HEK293T (cell line): ENCODE measurements around the gene LRRC8B.

ENCODE experiments used
- CTCF ChIA-PET: fragments of 350-600 bp; formaldehyde crosslinking; extraction: SDS; loops from one replicate; lab custom pipeline; 2021; ENCODE audit warnings: antibody characterized with exemption, inconsistent platforms; lab: Yijun Ruan, JAX
- POLR2A ChIA-PET: fragments of 350-600 bp; formaldehyde crosslinking; extraction: SDS; loops from one replicate; lab custom pipeline; 2020; ENCODE audit warnings: antibody characterized with exemption, inconsistent platforms; lab: Yijun Ruan, JAX
- DNase-seq: peaks from one replicate; pipeline ENCODE4 v3.0.0; 2012; ENCODE audit warnings: mixed read lengths; ENCODE audit errors: extremely low spot score
- ARNT ChIP-seq: fragments of 450-650 bp; IDR thresholded peaks from 2 replicates; pipeline ENCODE4 v1.6.1; 2017; ENCODE audit warnings: mild to moderate bottlenecking
- BHLHE40 ChIP-seq: fragments of 450-650 bp; IDR thresholded peaks from 2 replicates; pipeline ENCODE4 v1.6.1; 2016; ENCODE audit warnings: mild to moderate bottlenecking, moderate library complexity, borderline replicate concordance
- CTBP1 ChIP-seq: fragments of 450-650 bp; IDR thresholded peaks from 2 replicates; pipeline ENCODE4 v1.6.1; 2016; ENCODE audit warnings: borderline replicate concordance
- ELF4 ChIP-seq: fragments of 450-650 bp; IDR thresholded peaks from 2 replicates; pipeline ENCODE4 v1.6.1; 2017; ENCODE audit warnings: antibody characterized with exemption
- FOXA1 ChIP-seq: fragments of 450-650 bp; IDR thresholded peaks from 2 replicates; pipeline ENCODE4 v1.6.1; 2016; ENCODE audit warnings: mild to moderate bottlenecking
- FOXK2 ChIP-seq: fragments of 450-650 bp; IDR thresholded peaks from 2 replicates; pipeline ENCODE4 v1.6.1; 2016; ENCODE audit warnings: mild to moderate bottlenecking
- FOXM1 ChIP-seq: fragments of 450-650 bp; IDR thresholded peaks from 2 replicates; pipeline ENCODE4 v1.6.1; 2017; ENCODE audit warnings: mild to moderate bottlenecking, borderline replicate concordance
- HDGF ChIP-seq: fragments of 450-650 bp; IDR thresholded peaks from 2 replicates; pipeline ENCODE4 v1.6.1; 2017; ENCODE audit warnings: antibody characterized with exemption, borderline replicate concordance
- L3MBTL2 ChIP-seq: fragments of 450-650 bp; conservative IDR thresholded peaks from 2 replicates; pipeline ENCODE4 v1.6.1; 2016; ENCODE audit warnings: mild to moderate bottlenecking
- LEF1 ChIP-seq: fragments of 450-650 bp; IDR thresholded peaks from 2 replicates; pipeline ENCODE4 v1.6.1; 2017; ENCODE audit warnings: mild to moderate bottlenecking, borderline replicate concordance
- NFRKB ChIP-seq: fragments of 450-650 bp; IDR thresholded peaks from 2 replicates; pipeline ENCODE4 v1.6.1; 2016; ENCODE audit warnings: mild to moderate bottlenecking, moderate library complexity
- PKNOX1 ChIP-seq: fragments of 450-650 bp; IDR thresholded peaks from 2 replicates; pipeline ENCODE4 v1.6.1; 2016
- SP1 ChIP-seq: fragments of 450-650 bp; IDR thresholded peaks from 2 replicates; pipeline ENCODE4 v1.6.1; 2017
- SUZ12 ChIP-seq: fragments of 450-650 bp; IDR thresholded peaks from 2 replicates; pipeline ENCODE4 v1.6.1; 2016; ENCODE audit warnings: mild to moderate bottlenecking
- TARDBP ChIP-seq: fragments of 450-650 bp; IDR thresholded peaks from 2 replicates; pipeline ENCODE4 v1.6.1; 2016
- ZNF384 ChIP-seq: fragments of 450-650 bp; IDR thresholded peaks from 2 replicates; pipeline ENCODE4 v1.6.1; 2016

Gene LRRC8B

DNA sequence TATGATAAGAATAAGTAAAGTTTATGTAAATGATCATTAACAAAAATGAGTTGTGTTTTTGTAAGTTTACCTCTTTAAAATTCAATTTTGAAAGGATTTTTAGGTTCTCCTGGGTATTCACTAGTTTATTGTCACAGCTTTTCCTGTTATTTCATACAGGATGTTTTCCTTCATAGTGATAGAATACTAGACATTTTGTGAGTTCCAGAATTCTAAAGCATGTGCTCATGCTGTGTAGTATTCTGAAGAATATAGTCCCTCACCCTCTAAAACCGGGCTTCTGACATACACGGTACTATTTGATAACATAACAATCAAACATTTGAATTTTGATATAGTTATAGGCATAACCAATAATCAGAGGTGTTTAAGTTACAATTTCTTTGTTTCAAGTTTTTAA, 118.9 kb downstream of the LRRC8B start:
- ChIA-PET CTCF (no interaction called here), POLR2A (no interaction called here)
- DNase-seq = no peak
- TF ChIP-seq BHLHE40 (no peak), PKNOX1 (no peak), CTBP1 (no peak), ELF4 (no peak)

DNA sequence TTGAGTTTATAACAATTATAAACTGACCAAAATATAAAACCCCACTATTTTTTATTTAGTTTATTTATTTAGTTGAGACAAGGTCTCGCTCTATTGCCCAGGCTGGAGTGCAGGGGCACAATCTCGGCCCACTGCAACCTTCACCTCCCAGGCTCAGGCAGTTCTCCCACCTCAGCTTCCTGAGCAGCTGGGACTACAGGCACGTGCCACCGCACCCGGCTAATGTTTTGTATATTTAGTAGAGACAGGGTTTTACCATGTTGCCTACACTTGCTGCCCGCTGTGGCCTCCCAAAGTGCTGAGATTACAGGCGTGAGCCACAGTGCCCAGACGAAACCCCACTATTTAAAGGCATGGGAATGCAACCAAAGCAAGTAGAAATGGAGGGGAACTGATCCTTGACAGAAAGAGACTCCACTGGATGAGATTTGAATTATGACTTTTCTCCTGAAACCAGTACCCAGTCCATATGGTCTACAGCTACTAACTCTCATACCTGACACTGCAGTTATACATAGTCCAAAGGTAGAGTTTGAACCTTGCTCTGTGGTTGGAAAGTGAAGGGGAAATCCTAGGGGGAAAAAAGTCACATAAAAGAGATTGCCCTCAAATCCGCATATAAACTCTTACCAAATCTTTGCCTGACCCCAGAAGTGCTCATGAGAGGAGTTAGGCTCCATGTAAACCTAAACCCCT, 119.6 kb downstream of the LRRC8B start:
- TF ChIP-seq FOXK2 = no peak
- no peak for TF ChIP-seq LEF1
- no peak for TF ChIP-seq PKNOX1
- no peak for TF ChIP-seq L3MBTL2
- TF ChIP-seq SP1 = no peak
- no peak for TF ChIP-seq ELF4
- TF ChIP-seq FOXM1 = no peak
- TF ChIP-seq BHLHE40 = no peak
- TF ChIP-seq TARDBP = no peak
- no peak for TF ChIP-seq HDGF
- CTCF ChIA-PET = interaction anchor here (0.5 kb wide), 1 partner anchor 56 kb away, joined by 4 read pairs; no protein-coding TSS in a partner anchor
- POLR2A ChIA-PET = no interaction called here
- no peak for DNase-seq

DNA sequence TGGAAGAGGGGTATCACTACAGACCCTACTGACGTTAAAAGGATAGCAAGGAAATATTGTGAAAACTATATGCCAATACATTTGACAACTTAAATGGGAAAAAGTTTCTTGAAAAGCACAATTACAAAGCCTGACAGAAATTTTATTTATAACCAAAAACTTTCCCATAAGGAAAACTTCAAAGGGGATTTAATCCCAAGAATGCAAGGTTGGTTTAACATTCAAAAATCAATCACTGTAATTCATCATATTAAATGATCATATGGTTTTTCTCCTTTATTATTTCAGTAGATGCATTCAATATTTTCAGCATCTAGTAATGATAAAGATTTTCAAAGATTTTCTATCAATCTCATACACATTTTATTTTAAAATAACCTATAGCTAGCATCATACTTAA, 121.6 kb downstream of the LRRC8B start:
- ChIA-PET CTCF (no interaction called here), POLR2A (no interaction called here)
- DNase-seq = no peak
- no peak for TF ChIP-seq L3MBTL2
- TF ChIP-seq FOXA1 = no peak
- no peak for TF ChIP-seq NFRKB
- TF ChIP-seq ZNF384 = no peak
- TF ChIP-seq ARNT = no peak
- TF ChIP-seq ELF4 = no peak
- no peak for TF ChIP-seq TARDBP
- TF ChIP-seq FOXM1 = no peak
- TF ChIP-seq PKNOX1 = no peak
- TF ChIP-seq SP1 = no peak
- no peak for TF ChIP-seq HDGF
- no peak for TF ChIP-seq CTBP1
- TF ChIP-seq FOXK2 = no peak
- TF ChIP-seq BHLHE40 = no peak
- no peak for TF ChIP-seq LEF1
- no peak for TF ChIP-seq SUZ12
